AG09309 (cell line): Measurements from ENCODE around the gene ADAMTSL3.

Source experiments
- DNase-seq: peaks from one replicate; pipeline ENCODE4 v3.0.0-alpha.2; 2010; ENCODE audit warnings: low read depth
- H3K4me3 ChIP-seq: 2 replicates; pipeline ENCODE4 v1.5.1; 2011; ENCODE audit warnings: mild to moderate bottlenecking, low read depth, low read length, moderate library complexity; ENCODE audit not compliant: control insufficient read depth
- TF ChIP-seq, protein P1 (sequence below): IDR thresholded peaks from 2 replicates; pipeline ENCODE4 v1.5.1; 2011; ENCODE audit warnings: mild to moderate bottlenecking, low read depth, low read length, inconsistent platforms; ENCODE audit not compliant: insufficient read depth, control insufficient read depth; ENCODE audit errors: missing control alignments

Gene ADAMTSL3

DNA sequence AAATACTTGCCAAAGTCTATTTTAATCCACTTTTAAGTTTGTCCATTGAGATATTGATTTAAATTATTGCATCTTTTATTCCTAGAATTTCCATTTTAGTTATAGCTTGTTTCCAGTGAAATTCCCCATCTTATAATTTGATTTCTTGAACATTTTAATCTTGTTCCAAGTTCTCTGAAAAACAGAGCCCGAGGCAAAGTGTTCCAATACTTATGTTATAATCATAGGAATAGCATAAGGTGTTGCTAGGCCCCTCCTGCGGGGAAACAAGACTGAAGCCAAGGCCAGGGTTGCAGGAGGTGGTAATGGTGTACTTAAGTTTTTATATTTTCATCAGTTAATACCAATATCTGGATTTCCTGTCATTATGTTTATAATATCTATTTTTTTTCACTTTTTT is 226.6 kb downstream of the ADAMTSL3 start:
- no peak for DNase-seq
- TF ChIP-seq, protein P1, sequence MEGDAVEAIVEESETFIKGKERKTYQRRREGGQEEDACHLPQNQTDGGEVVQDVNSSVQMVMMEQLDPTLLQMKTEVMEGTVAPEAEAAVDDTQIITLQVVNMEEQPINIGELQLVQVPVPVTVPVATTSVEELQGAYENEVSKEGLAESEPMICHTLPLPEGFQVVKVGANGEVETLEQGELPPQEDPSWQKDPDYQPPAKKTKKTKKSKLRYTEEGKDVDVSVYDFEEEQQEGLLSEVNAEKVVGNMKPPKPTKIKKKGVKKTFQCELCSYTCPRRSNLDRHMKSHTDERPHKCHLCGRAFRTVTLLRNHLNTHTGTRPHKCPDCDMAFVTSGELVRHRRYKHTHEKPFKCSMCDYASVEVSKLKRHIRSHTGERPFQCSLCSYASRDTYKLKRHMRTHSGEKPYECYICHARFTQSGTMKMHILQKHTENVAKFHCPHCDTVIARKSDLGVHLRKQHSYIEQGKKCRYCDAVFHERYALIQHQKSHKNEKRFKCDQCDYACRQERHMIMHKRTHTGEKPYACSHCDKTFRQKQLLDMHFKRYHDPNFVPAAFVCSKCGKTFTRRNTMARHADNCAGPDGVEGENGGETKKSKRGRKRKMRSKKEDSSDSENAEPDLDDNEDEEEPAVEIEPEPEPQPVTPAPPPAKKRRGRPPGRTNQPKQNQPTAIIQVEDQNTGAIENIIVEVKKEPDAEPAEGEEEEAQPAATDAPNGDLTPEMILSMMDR: no peak
- H3K4me3 ChIP-seq: no peak overlapping the region

DNA sequence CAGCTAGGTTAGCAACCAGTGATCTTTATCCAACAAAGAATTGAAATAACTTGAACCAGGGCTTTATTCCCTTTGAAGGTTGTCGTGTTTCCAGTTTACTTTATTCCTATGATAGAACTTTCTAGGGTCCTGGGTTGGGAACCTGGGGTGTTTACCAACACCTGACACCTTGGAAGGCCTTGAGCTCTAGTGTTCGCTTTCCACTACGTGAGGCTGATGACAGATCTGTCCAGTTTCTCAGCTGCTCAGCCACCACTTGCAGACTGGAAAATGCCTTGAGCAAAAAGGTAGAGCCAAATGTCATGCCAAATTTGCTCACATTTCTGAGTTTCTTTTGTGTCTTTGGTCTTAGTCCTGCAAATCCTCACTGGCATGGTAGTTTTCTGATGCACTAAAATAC is 227.2 kb downstream of the ADAMTSL3 start:
- no peak for DNase-seq
- TF ChIP-seq, protein P1: no peak

DNA sequence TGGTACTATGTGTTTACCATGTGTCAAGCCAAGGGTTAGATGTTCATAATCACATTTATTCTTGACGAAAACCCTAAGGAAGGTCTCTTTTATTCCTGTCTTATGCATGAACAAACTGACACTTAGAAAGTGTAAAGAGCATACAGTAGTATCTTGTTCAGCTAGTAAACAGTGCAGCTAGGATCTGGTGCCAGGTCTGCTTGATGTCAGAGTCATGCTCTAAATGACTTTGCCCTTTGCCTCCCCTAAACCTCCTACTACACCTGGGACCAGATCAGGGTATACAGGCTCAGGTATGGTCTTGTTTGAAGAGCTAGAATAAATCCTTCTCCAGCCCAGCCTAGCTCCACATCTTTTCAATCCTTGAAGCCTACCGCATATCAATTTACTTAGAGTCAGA is 232.4 kb downstream of the ADAMTSL3 start:
- no peak for DNase-seq
- TF ChIP-seq, protein P1: no peak
- H3K4me3 ChIP-seq: no peak overlapping the region

More for the DNA sequence above, 227.2 kb downstream of the ADAMTSL3 start:
- H3K4me3 ChIP-seq: no peak overlapping the region

DNA sequence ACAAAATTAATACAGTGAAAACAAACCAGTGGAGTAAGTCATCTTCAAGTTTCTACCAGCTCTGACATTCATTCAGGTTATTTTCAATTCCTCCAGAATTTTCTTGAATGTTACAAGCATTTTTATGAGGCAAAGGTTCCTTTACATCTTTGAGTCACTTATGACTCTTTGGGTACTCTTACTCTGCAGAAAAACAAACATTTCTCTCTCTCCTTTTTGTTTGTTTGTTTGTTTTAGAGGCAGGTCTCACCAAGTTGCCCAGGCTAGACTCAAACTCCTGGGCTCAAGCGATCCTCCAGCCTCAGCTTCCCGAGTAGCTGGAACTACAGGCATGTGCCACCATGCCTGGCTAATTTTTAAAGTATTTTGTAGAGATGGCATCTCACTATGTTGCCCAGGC is 233.5 kb downstream of the ADAMTSL3 start:
- no peak for DNase-seq
- H3K4me3 ChIP-seq: no peak overlapping the region
- TF ChIP-seq, protein P1: no peak

DNA sequence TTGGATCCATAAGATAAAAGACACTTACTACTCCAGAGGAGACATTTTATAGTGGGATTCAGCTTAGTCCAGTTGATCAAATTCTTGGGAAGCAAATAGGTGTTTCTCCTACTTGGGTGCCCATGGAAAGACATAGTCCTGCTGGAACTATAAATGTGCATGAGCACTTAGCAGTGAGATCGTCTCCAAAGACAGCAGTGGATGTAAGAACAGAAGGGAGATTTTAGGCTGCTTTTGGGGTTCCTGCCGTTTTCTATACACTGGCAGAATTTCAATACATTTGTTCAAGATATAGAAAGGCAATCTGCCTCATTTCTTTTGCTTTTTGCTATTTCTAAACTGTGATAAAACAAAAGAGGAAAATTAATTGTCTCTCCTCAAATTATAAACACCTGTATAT is 234.0 kb downstream of the ADAMTSL3 start:
- H3K4me3 ChIP-seq: no peak overlapping the region
- TF ChIP-seq, protein P1: no peak
- DNase-seq: no peak

DNA sequence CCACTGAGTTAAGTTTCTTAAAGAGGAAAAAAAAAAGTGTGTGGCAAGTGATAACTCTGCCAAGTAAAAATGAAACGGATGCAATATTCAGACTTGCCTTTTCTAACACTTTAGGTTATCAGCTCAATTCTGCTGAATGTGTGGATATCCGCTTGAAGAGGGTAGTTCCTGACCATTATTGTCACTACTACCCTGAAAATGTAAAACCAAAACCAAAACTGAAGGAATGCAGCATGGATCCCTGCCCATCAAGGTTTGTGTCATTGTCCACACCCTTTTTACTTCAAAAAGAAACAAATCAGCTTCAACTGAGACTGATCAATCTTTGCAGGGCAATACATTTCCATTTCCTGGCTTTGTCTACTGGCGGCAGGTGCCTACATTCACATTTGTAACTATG is 236.1 kb downstream of the ADAMTSL3 start:
- H3K4me3 ChIP-seq: no peak overlapping the region
- DNase-seq: no peak
- TF ChIP-seq, protein P1: no peak

DNA sequence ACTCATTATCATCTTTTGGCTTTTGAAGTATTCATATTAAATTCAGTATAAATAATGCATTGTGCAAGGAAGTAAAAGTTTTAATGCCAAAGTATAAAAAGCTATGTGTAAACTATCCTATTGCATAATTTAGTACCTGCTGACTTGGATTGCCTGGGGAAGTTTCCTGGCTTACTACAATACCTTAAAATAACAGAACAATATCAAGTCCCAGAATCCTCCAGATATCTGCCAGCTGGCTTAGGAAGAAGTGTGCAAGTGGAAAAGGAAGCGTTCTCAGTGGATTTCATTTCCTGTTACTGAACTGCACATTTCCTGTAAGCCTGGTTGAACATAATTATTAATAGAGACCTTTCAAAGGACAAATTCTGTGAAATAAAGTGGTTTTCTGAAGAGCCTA is 236.7 kb downstream of the ADAMTSL3 start:
- TF ChIP-seq, protein P1: no peak
- DNase-seq: no peak
- H3K4me3 ChIP-seq: no peak overlapping the region
